HG03280 (cell line): Measurements from ENCODE around the gene MED29.
A peak's percentile ranks its signal among the peaks of the same experiment; 100 is the strongest.

Experiments
- ATAC-seq: cut with Tn5 transposase; IDR thresholded peaks from one replicate; pipeline ENCODE4 v1.9.1; 2021; ENCODE audit warnings: mild to moderate bottlenecking, moderate library complexity; ENCODE audit not compliant: unreplicated experiment

The MED29 gene

DNA sequence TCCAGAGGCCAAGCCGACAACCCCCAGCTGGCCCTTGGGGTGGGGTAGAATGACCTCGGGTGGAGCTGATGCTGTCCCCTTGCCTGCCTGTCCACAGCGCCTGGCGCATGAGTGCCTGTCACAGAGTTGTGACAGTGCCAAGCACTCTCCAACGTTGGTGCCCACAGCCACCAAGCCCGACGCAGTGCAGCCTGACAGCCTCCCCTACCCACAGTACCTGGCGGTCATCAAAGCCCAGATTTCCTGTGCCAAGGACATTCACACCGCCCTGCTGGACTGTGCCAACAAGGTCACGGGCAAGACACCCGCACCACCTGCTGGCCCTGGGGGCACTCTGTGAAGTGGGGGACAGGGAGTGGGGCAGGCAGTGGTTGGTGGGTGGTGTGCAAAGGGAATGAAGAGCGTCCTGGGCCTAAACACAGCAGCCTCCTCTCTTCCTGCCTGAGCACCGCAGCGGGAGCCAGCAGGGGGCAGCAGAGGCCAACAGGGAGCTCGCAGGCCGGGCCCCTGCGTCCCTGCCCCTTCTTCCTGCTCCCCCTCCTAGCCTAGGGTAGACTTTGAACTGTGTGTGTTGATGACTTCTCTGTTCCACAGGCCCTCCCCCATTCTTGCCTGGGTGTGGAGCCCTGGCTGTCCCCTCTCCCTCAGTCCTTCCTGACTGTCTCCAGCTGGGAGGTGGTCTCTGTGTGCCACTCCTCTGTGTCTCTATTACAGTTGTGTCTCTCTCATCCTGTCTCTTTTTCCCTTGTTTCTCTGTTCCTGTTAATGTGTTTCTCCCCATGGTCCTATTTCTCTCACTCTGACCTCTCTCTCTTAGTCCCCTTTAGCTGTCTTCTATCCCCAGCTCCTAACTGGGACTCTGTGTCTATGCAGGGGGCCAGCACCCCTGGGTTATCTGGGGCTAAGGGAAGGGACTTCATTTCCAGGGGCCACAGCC is 6.5 kb downstream of the MED29 start:
- peak; percentile 37 for ATAC-seq

DNA sequence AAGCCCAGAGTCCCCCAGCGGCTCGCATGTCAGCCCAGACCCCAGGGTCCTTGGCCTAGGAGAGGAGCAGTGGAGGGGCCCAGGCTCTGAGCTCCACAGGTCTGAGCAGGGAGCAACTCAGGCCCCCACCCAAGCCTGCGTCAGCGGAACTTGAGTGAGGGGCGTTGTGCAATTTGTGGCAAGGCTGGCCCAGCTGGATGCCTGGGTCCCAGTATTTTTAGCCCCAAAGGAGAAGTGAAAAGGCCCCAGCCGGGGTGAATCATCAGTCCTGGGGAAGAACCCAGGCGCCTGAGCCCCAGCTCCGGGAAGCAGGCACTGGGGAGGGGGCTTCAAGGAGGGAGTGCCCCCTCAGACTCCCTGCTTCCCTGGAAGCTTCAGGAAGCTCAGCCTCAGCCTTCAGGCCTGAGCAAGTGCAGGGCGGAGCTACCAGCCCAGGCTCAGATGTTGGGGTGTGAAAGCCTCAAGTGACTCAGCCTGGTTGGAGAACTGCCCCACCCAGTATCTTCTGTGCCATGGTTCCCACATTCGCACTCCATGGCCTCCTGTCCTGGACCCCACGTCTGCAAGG is 7.2 kb downstream of the MED29 start:
- no peak for ATAC-seq

GRCh38 chr19:39399668-39400050 is 8.5 kb downstream of the MED29 start:
- no peak for ATAC-seq

DNA sequence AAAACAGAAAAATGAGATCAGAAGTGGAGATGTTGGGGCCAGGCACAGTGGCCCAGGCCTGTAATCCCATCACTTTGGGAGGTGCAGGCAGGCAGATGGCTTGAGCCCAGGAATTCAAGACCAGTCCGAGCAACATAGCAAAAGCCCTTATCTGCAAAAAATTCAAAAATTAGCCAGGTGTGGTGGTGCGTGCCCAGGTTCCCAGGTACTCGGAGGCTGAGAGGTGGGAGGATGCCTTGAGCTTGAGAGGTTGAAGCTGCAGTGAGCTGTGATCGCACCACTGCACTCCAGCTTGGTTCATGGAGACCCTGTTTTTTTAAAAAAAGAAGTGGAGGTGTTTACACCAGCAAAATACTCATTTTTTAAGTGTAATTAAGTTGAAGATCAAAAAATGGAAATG is 8.9 kb downstream of the MED29 start:
- no peak for ATAC-seq

- no peak for ATAC-seq
These were observed 9.9 kb downstream of the MED29 start for GRCh38 chr19:39401070-39401548.

DNA sequence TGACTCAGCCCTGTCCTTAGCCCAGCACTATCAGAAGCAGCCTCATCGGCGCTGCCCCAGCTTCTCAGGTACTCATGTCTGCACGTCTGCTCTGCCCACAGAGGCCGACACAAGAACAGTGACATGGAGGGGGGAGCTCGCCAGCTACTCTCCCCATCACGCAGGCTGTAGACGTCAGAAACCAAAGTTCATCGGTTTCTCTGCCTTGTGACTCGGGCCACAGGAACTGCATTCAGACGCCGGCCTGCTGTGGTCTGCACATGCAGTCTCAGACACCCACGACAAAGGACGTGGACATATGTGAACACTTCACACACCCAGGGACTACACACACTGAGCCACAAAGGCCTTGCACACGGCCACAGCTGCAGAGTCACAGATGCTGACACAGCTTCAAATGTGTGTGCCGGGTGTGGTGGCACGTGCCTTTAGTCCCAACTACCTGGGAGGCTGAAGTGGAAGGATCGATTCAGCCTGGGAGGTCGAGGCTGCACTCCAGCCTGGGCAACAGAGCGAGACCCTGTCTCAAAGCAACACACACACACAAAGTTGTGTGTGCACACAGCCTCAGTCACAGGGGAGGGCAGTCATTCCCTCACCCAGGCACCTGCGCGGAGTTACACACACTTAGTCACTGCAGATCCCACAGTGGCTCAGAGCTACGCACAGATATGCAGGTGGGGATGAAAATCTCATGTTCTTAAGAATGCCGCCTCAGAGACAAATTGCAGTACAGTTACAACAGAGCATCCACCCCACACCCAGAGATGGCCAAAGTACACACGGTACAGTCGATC is 10.6 kb downstream of the MED29 start:
- no peak for ATAC-seq

DNA sequence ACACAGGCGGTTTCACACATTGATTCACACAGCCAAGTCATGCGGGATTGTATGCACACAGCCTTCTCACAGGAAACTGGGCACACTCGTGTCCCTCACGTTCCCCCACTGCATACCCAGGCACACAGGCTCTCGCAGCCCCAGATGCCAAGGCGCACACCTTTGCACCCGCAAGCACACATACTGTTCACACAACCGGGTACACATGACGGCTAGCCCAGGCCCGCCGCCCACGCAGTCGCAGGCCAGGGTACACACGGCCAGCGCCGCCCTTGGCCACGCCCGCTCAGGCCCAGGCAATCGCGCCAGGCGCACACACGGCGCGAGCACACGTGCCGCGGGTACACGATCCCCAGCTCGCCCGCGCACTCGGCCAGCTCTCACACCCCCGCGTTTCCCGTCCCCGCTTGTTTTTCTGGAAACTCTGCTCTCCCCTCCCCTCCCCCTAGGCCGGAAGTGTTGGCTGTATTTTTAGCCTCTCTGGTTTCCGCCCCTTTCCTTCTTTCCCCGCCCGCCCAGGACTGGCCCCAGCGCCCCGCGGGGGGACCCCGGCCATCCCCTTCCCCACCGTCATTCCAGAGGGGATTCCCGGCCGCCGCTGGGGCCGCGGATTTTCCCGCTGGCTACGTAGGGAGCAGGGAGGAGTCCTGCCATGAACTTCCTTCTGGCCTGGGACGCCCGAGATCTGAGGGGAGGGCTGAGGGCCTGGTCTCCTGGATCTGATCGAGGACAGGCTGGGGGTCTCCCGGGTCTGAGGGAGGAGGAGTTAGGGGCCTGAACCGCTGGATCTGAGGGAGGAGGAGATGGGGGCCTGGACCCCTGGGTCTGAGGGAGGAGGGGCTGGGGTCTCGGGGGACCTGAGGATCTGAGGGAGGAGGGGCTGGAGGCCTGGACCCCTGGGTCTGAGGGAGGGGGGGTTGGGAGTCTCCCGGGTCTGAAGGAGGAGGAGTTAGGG is 11.4 kb downstream of the MED29 start:
- peak; percentile 33 for ATAC-seq

GRCh38 chr19:39403331-39404312 is 12.4 kb downstream of the MED29 start:
- peak; percentile 24 for ATAC-seq

DNA sequence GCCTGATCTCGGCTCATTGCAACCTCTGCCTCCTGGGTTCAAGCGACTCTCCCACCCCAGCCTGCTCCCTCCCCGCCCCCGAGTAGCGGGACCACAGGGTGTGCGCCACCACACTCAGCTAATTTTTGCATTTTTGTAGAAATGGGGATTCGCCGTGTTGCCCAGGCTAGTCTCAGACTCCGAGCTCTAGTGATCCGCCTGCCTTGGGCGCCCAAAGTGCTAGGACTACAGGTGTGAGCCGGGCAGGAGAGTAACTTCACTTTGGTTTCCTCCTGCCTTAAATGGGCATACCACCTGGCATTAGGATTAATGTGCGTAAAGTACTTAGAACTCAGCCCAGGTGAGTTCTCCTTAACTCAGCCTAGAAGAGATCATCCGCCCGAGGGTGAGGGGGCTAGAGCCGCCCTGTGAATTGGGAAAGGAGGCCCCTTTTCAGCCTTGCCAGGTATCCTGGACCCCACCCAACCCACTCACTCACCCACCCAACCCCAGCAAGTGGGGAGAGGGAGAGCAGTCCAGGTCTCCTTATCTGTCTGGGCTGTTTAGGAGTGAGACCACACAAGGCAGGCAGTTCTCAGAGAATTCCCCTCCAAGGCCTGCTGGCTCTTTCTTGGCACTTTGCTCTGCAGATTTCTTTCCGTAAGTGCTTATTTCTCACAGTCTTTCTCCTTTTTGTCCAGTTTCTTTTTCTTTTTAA is 14.2 kb downstream of the MED29 start:
- no peak for ATAC-seq

DNA sequence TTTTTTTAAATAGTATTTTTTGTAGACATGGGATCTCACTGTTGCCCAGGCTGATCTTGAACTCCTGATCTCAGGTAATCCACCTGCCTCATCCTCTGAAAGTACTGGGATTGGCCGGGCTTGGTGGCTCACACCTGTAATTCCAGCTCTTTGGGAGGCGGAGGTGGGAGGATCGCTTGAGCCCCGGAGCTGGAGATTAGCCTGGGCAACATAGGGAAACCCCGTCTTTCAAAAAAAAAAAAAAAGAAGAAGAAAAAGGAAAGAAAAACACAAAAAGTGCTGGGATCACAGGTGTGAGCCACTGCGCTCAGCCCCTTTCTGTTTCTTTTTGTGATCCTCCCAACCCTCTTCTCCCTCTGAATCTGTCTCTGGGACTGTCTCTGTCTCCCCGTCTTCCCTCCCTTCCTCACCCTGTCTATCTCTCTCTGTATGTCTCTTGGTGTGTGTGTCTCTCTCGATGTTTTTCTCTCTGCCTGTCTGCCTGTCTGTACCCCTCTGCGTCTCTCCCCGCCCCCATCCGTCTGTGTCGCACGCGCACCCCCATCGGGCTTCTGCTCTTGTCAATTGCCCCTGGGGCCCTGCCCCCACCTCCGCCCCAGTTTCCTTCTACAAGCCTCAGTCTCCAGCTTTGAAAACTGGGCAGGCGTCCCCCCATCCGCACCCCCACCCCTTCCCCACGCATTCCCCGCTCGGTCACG is 14.9 kb downstream of the MED29 start:
- no peak for ATAC-seq

DNA sequence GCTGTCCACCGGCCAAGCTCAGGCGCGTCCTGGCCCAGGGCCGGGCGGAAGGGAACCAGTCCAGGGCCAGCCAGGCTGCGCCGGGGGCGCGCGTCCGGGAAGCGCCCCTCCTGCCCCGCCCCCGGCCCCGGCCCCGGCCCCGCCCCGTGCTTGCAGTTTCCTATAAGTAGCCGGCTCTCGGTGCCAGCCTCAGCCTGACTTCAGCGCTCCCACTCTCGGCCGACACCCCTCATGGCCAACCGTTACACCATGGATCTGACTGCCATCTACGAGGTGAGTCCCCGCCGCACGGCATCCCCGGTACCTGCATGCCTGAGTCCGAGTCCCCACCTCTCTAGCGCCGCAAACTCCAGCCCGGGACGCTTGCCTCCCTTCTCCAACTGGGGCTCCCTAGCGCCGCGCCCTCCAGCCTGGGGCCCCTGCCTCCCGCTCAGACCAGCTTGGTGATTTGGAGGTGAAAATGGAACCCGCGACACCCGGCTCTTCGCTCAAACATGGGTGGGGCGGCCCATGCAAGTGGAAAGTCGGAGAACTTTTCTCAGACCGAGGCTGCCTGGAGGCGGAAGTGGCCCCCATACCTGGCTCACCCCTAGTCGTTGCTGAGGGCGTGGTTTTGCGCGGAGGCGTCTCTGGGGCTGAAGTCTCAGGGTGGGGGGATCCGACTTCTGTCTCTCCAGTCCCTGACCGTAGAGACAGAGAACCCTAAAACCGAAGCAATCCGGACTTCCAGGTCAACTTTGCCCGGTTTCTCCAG is 15.7 kb downstream of the MED29 start, which contains the start of gene ZFP36:
ZFP36 (plus strand) TSS at position 192 of the 754 bp plus-strand sequence; CDS start at position 250, 58 bp downstream.
- ATAC-seq: peak; percentile 19

DNA sequence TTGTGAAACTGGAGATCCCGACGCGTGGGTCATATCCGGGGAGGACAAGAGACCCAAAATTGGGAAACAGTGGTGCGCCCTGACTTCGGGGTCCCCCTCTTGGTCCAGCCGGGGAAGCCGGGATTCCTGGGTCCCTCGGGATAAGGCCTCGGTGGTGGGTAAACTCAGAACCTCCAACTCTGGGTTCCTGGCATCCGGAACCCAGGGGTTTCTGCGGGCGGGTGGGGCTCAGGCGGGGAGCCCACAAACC is 16.2 kb downstream of the MED29 start:
- ATAC-seq: no peak

- ATAC-seq: no peak
These were observed 16.6 kb downstream of the MED29 start for GRCh38 chr19:39407660-39408391.

DNA sequence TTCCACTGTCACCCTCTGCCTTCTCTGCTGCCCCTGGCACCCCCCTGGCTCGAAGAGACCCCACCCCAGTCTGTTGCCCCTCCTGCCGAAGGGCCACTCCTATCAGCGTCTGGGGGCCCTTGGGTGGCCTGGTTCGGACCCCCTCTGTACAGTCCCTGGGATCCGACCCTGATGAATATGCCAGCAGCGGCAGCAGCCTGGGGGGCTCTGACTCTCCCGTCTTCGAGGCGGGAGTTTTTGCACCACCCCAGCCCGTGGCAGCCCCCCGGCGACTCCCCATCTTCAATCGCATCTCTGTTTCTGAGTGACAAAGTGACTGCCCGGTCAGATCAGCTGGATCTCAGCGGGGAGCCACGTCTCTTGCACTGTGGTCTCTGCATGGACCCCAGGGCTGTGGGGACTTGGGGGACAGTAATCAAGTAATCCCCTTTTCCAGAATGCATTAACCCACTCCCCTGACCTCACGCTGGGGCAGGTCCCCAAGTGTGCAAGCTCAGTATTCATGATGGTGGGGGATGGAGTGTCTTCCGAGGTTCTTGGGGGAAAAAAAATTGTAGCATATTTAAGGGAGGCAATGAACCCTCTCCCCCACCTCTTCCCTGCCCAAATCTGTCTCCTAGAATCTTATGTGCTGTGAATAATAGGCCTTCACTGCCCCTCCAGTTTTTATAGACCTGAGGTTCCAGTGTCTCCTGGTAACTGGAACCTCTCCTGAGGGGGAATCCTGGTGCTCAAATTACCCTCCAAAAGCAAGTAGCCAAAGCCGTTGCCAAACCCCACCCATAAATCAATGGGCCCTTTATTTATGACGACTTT is 17.4 kb downstream of the MED29 start:
- ATAC-seq: no peak

DNA sequence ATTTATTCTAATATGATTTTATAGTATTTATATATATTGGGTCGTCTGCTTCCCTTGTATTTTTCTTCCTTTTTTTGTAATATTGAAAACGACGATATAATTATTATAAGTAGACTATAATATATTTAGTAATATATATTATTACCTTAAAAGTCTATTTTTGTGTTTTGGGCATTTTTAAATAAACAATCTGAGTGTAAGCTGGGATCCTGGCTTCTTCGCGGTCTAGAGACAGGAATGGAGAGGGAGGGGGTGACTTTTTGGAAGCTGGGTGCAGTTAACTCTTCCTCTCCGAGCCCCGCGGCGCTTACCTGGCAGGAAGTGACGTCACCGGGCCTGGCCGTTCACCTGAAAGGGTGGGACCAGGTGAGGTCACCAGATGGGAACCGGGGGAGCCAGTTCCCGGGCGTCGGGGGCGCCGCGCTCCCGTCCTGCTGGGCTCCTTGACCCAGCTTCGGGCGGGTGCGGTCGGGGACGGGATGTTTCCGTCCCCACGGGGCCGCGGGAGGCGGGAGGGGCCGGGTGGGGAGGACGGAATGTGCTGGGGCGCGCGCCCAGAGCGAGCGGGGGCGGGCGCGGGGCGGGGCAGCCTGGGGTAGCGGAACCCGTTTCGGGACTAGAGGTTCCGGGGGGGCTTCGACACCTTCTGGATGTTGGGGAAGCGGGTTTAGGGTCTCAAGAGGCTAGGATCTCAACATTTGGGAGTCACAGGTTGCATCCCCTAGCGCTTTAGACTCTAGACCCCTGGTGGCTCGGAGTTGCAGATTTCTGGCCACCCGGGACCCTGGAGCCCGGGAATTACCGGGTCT is 18.2 kb downstream of the MED29 start:
- ATAC-seq: peak; percentile 6
